H9 (cell line): ENCODE data around the gene WNT8B. TPM values are rescaled to one million over a fixed set of nuclear protein-coding genes. Genes with fewer than 3 reads are reported as not detected.

Experiments used
- DNase-seq: peaks from one replicate; pipeline ENCODE4 v3.0.0-alpha.2; 2017
- H2AFZ ChIP-seq: one replicate; pipeline ENCODE4 v1.6.1; 2013; ENCODE audit warnings: mild to moderate bottlenecking, low read length, control low read depth, moderate library complexity
- H2AK5ac ChIP-seq: 2 replicates; pipeline ENCODE4 v1.6.1; 2013; ENCODE audit warnings: low read length, control low read depth, mixed read lengths; ENCODE audit not compliant: insufficient read length
- H2BK120ac ChIP-seq: one replicate; pipeline ENCODE4 v1.6.1; 2013; ENCODE audit warnings: low read depth, mild to moderate bottlenecking, low read length, control low read depth, inconsistent platforms; ENCODE audit not compliant: poor library complexity, severe bottlenecking
- H2BK12ac ChIP-seq: 2 replicates; pipeline ENCODE4 v1.6.1; 2013; ENCODE audit warnings: low read length, control low read depth, mixed read lengths, low read depth; ENCODE audit not compliant: insufficient read length
- H2BK15ac ChIP-seq: 2 replicates; pipeline ENCODE4 v1.6.1; 2013; ENCODE audit warnings: low read depth, low read length, control low read depth
- H2BK20ac ChIP-seq: one replicate; pipeline ENCODE4 v1.6.1; 2013; ENCODE audit warnings: low read depth, mild to moderate bottlenecking, low read length, control low read depth, inconsistent platforms; ENCODE audit not compliant: poor library complexity, severe bottlenecking
- H2BK5ac ChIP-seq: 2 replicates; pipeline ENCODE4 v1.6.1; 2013; ENCODE audit warnings: low read length, control low read depth, mixed read lengths; ENCODE audit not compliant: insufficient read length
- H3K14ac ChIP-seq: 2 replicates; pipeline ENCODE4 v1.6.1; 2013; ENCODE audit warnings: low read length, control low read depth; ENCODE audit not compliant: insufficient read depth
- H3K18ac ChIP-seq: 2 replicates; pipeline ENCODE4 v1.6.1; 2013; ENCODE audit warnings: low read depth, mild to moderate bottlenecking, mixed read lengths, low read length, control low read depth; ENCODE audit not compliant: insufficient read length
- H3K23ac ChIP-seq: 2 replicates; pipeline ENCODE4 v1.6.1; 2013; ENCODE audit warnings: low read length, control low read depth, mixed read lengths, low read depth; ENCODE audit not compliant: insufficient read length
- H3K23me2 ChIP-seq: 2 replicates; pipeline ENCODE4 v1.6.1; 2013; ENCODE audit warnings: low read depth, mild to moderate bottlenecking, mixed read lengths, low read length, control low read depth; ENCODE audit not compliant: insufficient read length, poor library complexity, severe bottlenecking
- H3K27ac ChIP-seq: 2 replicates; pipeline ENCODE4 v1.5.1; 2013; ENCODE audit warnings: low read length, control low read depth, mixed read lengths, low read depth; ENCODE audit not compliant: insufficient read length
- H3K27me3 ChIP-seq: 2 replicates; pipeline ENCODE4 v1.6.1; 2013; ENCODE audit warnings: low read length, control low read depth, inconsistent platforms; ENCODE audit not compliant: insufficient read depth
- H3K4ac ChIP-seq: 2 replicates; pipeline ENCODE4 v1.6.1; 2013; ENCODE audit warnings: low read depth, mild to moderate bottlenecking, control low read depth, inconsistent platforms, low read length, moderate library complexity
- H3K4me1 ChIP-seq: 2 replicates; pipeline ENCODE4 v1.6.1; 2013; ENCODE audit warnings: low read length, control low read depth, inconsistent platforms; ENCODE audit not compliant: insufficient read depth
- H3K4me2 ChIP-seq: 2 replicates; pipeline ENCODE4 v1.6.1; 2013; ENCODE audit warnings: low read length, control low read depth, mixed read lengths; ENCODE audit not compliant: insufficient read length, insufficient read depth
- H3K56ac ChIP-seq: 2 replicates; pipeline ENCODE4 v1.6.1; 2013; ENCODE audit warnings: low read depth, mild to moderate bottlenecking, mixed read lengths, low read length, control low read depth; ENCODE audit not compliant: insufficient read length
- H3K79me1 ChIP-seq: 2 replicates; pipeline ENCODE4 v1.6.1; 2013; ENCODE audit warnings: low read depth, mild to moderate bottlenecking, moderate library complexity, low read length, control low read depth, inconsistent platforms; ENCODE audit not compliant: insufficient read depth, poor library complexity, severe bottlenecking
- H3K79me2 ChIP-seq: 2 replicates; pipeline ENCODE4 v1.6.1; 2013; ENCODE audit warnings: low read length, control low read depth, inconsistent platforms; ENCODE audit not compliant: insufficient read depth
- H3K9ac ChIP-seq: 2 replicates; pipeline ENCODE4 v1.6.1; 2013; ENCODE audit warnings: low read length, control low read depth, mixed read lengths; ENCODE audit not compliant: insufficient read length; ENCODE audit errors: extremely low read depth
- H3K9me3 ChIP-seq: one replicate; pipeline ENCODE4 v1.6.1; 2013; ENCODE audit warnings: low read depth, low read length, inconsistent platforms; ENCODE audit not compliant: control insufficient read depth
- H3T11ph ChIP-seq: one replicate; pipeline ENCODE4 v1.6.1; 2013; ENCODE audit warnings: mild to moderate bottlenecking, low read length, control low read depth, inconsistent platforms
- H4K20me1 ChIP-seq: one replicate; pipeline ENCODE4 v1.6.1; 2013; ENCODE audit not compliant: control insufficient read depth, insufficient read length, insufficient read depth
- H4K5ac ChIP-seq: 2 replicates; pipeline ENCODE4 v1.6.1; 2013; ENCODE audit warnings: low read depth, mild to moderate bottlenecking, mixed read lengths, low read length, control low read depth; ENCODE audit not compliant: insufficient read length
- H4K8ac ChIP-seq: replicated peaks from 2 replicates; pipeline ENCODE4 v1.6.1; 2013; ENCODE audit warnings: low read length, control low read depth, mixed read lengths, low read depth; ENCODE audit not compliant: insufficient read length
- H4K91ac ChIP-seq: 2 replicates; pipeline ENCODE4 v1.6.1; 2013; ENCODE audit warnings: low read depth, mild to moderate bottlenecking, moderate library complexity, mixed read lengths, low read length, control low read depth; ENCODE audit not compliant: insufficient read length
- H3K27ac Mint-ChIP-seq, 3 experiments: 2 replicates in 2 of 3; 3 replicates in 1 of 3; pipeline ENCODE4 v1.8.0; 2020 to 2021; ENCODE audit warnings: mixed read lengths in 3 of 3, mild to moderate bottlenecking in 1 of 3, moderate library complexity in 1 of 3
- H3K27me3 Mint-ChIP-seq: 2 replicates; pipeline ENCODE4 v1.8.0; 2021; ENCODE audit warnings: low read depth, mild to moderate bottlenecking, moderate library complexity, mixed read lengths
- H3K36me3 Mint-ChIP-seq, 3 experiments: 2 replicates in 2 of 3; 3 replicates in 1 of 3; pipeline ENCODE4 v1.8.0; 2020 to 2021; ENCODE audit warnings: low read depth in 3 of 3, mixed read lengths in 3 of 3; ENCODE audit not compliant: insufficient read depth in 1 of 3
- H3K4me1 Mint-ChIP-seq, 2 experiments: 2 replicates each; pipeline ENCODE4 v1.8.0; 2020; ENCODE audit warnings: mixed read lengths in 2 of 2
- H3K4me3 Mint-ChIP-seq, 2 experiments: 2 replicates in 1 of 2; 3 replicates in 1 of 2; pipeline ENCODE4 v1.8.0; 2020 to 2021; ENCODE audit warnings: mild to moderate bottlenecking in 2 of 2, mixed read lengths in 2 of 2, moderate library complexity in 1 of 2
- H3K9me3 Mint-ChIP-seq, 2 experiments: 2 replicates in 1 of 2; 3 replicates in 1 of 2; pipeline ENCODE4 v1.8.0; 2020; ENCODE audit warnings: mild to moderate bottlenecking in 2 of 2, mixed read lengths in 2 of 2, moderate library complexity in 1 of 2
- CTCF ChIP-seq: fragments of 200-600 bp; sonication (generic); conservative IDR thresholded peaks from 3 replicates; pipeline ENCODE4 v1.8.0; 2021; ENCODE audit warnings: antibody characterized with exemption, mild to moderate bottlenecking
- WGBS: extraction: QIAGEN DNeasy Blood & Tissue Kit; methylation state at CpG from one replicate; pipeline ENCODE4 v1.1.7; 2013; ENCODE audit warnings: missing lambda C conversion rate, low lambda C conversion rate, mixed read lengths; ENCODE audit not compliant: insufficient read length; ENCODE audit errors: extremely low coverage; 5-methylcytosine and 5-hydroxymethylcytosine counted together
- total RNA-seq: library from RNA; stranded (reverse); gene quantifications from 2 replicates; pipeline ENCODE4 v1.2.1, GENCODE V29; 2021

Gene WNT8B
- total RNA-seq, 1 experiment from 2014 or later, result not detected

- Histone ChIP-seq H2AFZ (no peak overlapping the region), H3K27ac (no peak overlapping the region), H2AK5ac (no peak overlapping the region), H3K23ac (no peak overlapping the region), H3K79me2 (no peaks in the 10 kb centered on the region), H3K14ac (no peak overlapping the region), H2BK12ac (no peak overlapping the region), H3K27me3 (peaks cover 4% of the 10 kb centered on the region; the same call in 1 of the 2 replicates), H4K91ac (no peak overlapping the region), H3K79me1 (no peaks in the 10 kb centered on the region), H3K56ac (no peak overlapping the region), H3K9me3 (no peaks in the 10 kb centered on the region), H2BK120ac (no peak overlapping the region), H4K20me1 (no peaks in the 10 kb centered on the region), H3K4me2 (no peak overlapping the region), H4K5ac (no peak overlapping the region), H3K4ac (no peak overlapping the region), H3K4me1 (no peaks in the 10 kb centered on the region), H3T11ph (no peak overlapping the region), H3K18ac (no peak overlapping the region), H3K23me2 (peaks cover 10% of the 10 kb centered on the region), H2BK20ac (no peak overlapping the region), H2BK15ac (no peak overlapping the region), H3K9ac (no peak overlapping the region), H2BK5ac (no peak overlapping the region), H4K8ac (no peak overlapping the region)
- H3K27me3 Mint-ChIP-seq, result peaks cover 46% of the 10 kb centered on the region
- H3K4me1 Mint-ChIP-seq, result peaks cover 9 to 13% of the 10 kb centered on the region in 2 experiments
- no peaks in the 10 kb centered on the region for H3K9me3 Mint-ChIP-seq
- WGBS, result no CpG with 5 or more reads among the region's 3 CpGs
- H3K27ac Mint-ChIP-seq, result no peak overlapping the region
- no peak for TF ChIP-seq CTCF
- no peaks in the 10 kb centered on the region; a peak in 1 of 7 replicates for H3K36me3 Mint-ChIP-seq
- no peak for DNase-seq
- no peak overlapping the region for H3K4me3 Mint-ChIP-seq
Measured at GRCh38 chr10:100515612-100516011, 52.8 kb downstream of the WNT8B start.
